ENCODE data around the gene CHRNB4.

Gene CHRNB4

GRCh38 chr15:78625606-78626280 lies 15.3 kb downstream of the CHRNB4 start:
- H3K27me3 Mint-ChIP-seq, result peaks cover 68% of the 10 kb centered on the region
- no peak overlapping the region for H3K4me3 Mint-ChIP-seq
- ATAC-seq (replicated peaks; ENCODE audit: extremely low read depth, poor library complexity, severe bottlenecking), result no peak
- H3K36me3 Mint-ChIP-seq (ENCODE audit: insufficient read depth), result no peaks in the 10 kb centered on the region
- H3K27ac Mint-ChIP-seq (ENCODE audit: low read depth), result no peak overlapping the region
- no peak for DNase-seq (ENCODE audit: low spot score in 2 of 2)
- H3K9me3 Mint-ChIP-seq, result no peaks in the 10 kb centered on the region
- no peaks in the 10 kb centered on the region for H3K4me1 Mint-ChIP-seq

GRCh38 chr15:78624651-78625590 lies 16.1 kb downstream of the CHRNB4 start:
- Mint-ChIP-seq H3K9me3 (no peaks in the 10 kb centered on the region), H3K4me1 (no peaks in the 10 kb centered on the region), H3K27me3 (peaks cover 69% of the 10 kb centered on the region), H3K36me3 (ENCODE audit: insufficient read depth) (no peaks in the 10 kb centered on the region), H3K4me3 (no peak overlapping the region), H3K27ac (ENCODE audit: low read depth) (no peak overlapping the region)
- DNase-seq (ENCODE audit: low spot score in 2 of 2), result no peak
- no peak for ATAC-seq (replicated peaks; ENCODE audit: extremely low read depth, poor library complexity, severe bottlenecking)

- H3K4me3 Mint-ChIP-seq, result no peak overlapping the region
- ATAC-seq (replicated peaks; ENCODE audit: extremely low read depth, poor library complexity, severe bottlenecking), result no peak
- H3K36me3 Mint-ChIP-seq (ENCODE audit: insufficient read depth), result no peaks in the 10 kb centered on the region
- no peak for DNase-seq (ENCODE audit: low spot score in 2 of 2)
- no peaks in the 10 kb centered on the region for H3K9me3 Mint-ChIP-seq
- peaks cover 76% of the 10 kb centered on the region for H3K27me3 Mint-ChIP-seq
- no peak overlapping the region for H3K27ac Mint-ChIP-seq (ENCODE audit: low read depth)
- no peaks in the 10 kb centered on the region for H3K4me1 Mint-ChIP-seq
Measured at GRCh38 chr15:78623786-78624497, 17.1 kb downstream of the CHRNB4 start.

- no peak for DNase-seq (ENCODE audit: low spot score in 2 of 2)
- no peaks in the 10 kb centered on the region for H3K36me3 Mint-ChIP-seq (ENCODE audit: insufficient read depth)
- no peak for ATAC-seq (replicated peaks; ENCODE audit: extremely low read depth, poor library complexity, severe bottlenecking)
- no peak overlapping the region for H3K27ac Mint-ChIP-seq (ENCODE audit: low read depth)
- no peaks in the 10 kb centered on the region for H3K9me3 Mint-ChIP-seq
- no peak overlapping the region for H3K4me3 Mint-ChIP-seq
- no peaks in the 10 kb centered on the region for H3K4me1 Mint-ChIP-seq
- peaks cover 72% of the 10 kb centered on the region for H3K27me3 Mint-ChIP-seq
Measured at GRCh38 chr15:78621810-78622402, 19.1 kb downstream of the CHRNB4 start.

- no peak for DNase-seq (ENCODE audit: low spot score in 2 of 2)
- no peak for ATAC-seq (replicated peaks; ENCODE audit: extremely low read depth, poor library complexity, severe bottlenecking)
Measured at GRCh38 chr15:78620527-78621421, 20.2 kb downstream of the CHRNB4 start, which contains the start of gene CHRNA3. Gene CHRNA3 (minus strand): TSS chr15:78620996. CDS start chr15:78620794, 202 bp downstream.

GRCh38 chr15:78620021-78620526 lies 20.9 kb downstream of the CHRNB4 start:
- Mint-ChIP-seq H3K36me3 (ENCODE audit: insufficient read depth) (no peaks in the 10 kb centered on the region), H3K4me1 (no peaks in the 10 kb centered on the region), H3K27me3 (peaks cover 61% of the 10 kb centered on the region), H3K27ac (ENCODE audit: low read depth) (no peak overlapping the region), H3K9me3 (no peaks in the 10 kb centered on the region), H3K4me3 (no peak overlapping the region)
- ATAC-seq (replicated peaks; ENCODE audit: extremely low read depth, poor library complexity, severe bottlenecking) (no peak), DNase-seq (ENCODE audit: low spot score in 2 of 2) (no peak)

More at GRCh38 chr15:78620527-78621421, 20.2 kb downstream of the CHRNB4 start, which contains the start of gene CHRNA3:
- H3K27me3 Mint-ChIP-seq, result peaks cover 61% of the 10 kb centered on the region
- H3K36me3 Mint-ChIP-seq (ENCODE audit: insufficient read depth), result no peaks in the 10 kb centered on the region
- H3K4me1 Mint-ChIP-seq, result no peaks in the 10 kb centered on the region
- H3K9me3 Mint-ChIP-seq, result no peaks in the 10 kb centered on the region
- H3K4me3 Mint-ChIP-seq, result no peak within 1 kb of the TSS
- H3K27ac Mint-ChIP-seq (ENCODE audit: low read depth), result no peak within 1 kb of the TSS

GRCh38 chr15:78619022-78619950 lies 21.7 kb downstream of the CHRNB4 start:
- H3K36me3 Mint-ChIP-seq (ENCODE audit: insufficient read depth), result no peaks in the 10 kb centered on the region
- no peaks in the 10 kb centered on the region for H3K4me1 Mint-ChIP-seq
- peaks cover 54% of the 10 kb centered on the region for H3K27me3 Mint-ChIP-seq
- DNase-seq (ENCODE audit: low spot score in 2 of 2) (no peak), ATAC-seq (replicated peaks; ENCODE audit: extremely low read depth, poor library complexity, severe bottlenecking) (no peak)
- H3K27ac Mint-ChIP-seq (ENCODE audit: low read depth), result no peak overlapping the region
- no peaks in the 10 kb centered on the region for H3K9me3 Mint-ChIP-seq
- no peak overlapping the region for H3K4me3 Mint-ChIP-seq

- Mint-ChIP-seq H3K36me3 (ENCODE audit: insufficient read depth) (no peaks in the 10 kb centered on the region), H3K9me3 (no peaks in the 10 kb centered on the region), H3K27me3 (peaks cover 46% of the 10 kb centered on the region), H3K4me3 (no peak overlapping the region), H3K27ac (ENCODE audit: low read depth) (no peak overlapping the region), H3K4me1 (no peaks in the 10 kb centered on the region)
- DNase-seq (ENCODE audit: low spot score in 2 of 2), result peak; percentile 60 to 75
- ATAC-seq (replicated peaks; ENCODE audit: extremely low read depth, poor library complexity, severe bottlenecking), result no peak
Measured at GRCh38 chr15:78618490-78618934, 22.5 kb downstream of the CHRNB4 start.

- Mint-ChIP-seq H3K4me1 (no peaks in the 10 kb centered on the region), H3K27me3 (peaks cover 42% of the 10 kb centered on the region), H3K9me3 (no peaks in the 10 kb centered on the region), H3K36me3 (ENCODE audit: insufficient read depth) (no peaks in the 10 kb centered on the region), H3K27ac (ENCODE audit: low read depth) (no peak overlapping the region), H3K4me3 (no peak overlapping the region)
- no peak for DNase-seq (ENCODE audit: low spot score in 2 of 2)
- ATAC-seq (replicated peaks; ENCODE audit: extremely low read depth, poor library complexity, severe bottlenecking), result no peak
Measured at GRCh38 chr15:78618064-78618463, 22.9 kb downstream of the CHRNB4 start.

GRCh38 chr15:78617516-78617915 lies 23.5 kb downstream of the CHRNB4 start:
- Mint-ChIP-seq H3K4me1 (no peaks in the 10 kb centered on the region), H3K4me3 (no peak overlapping the region), H3K9me3 (no peaks in the 10 kb centered on the region), H3K27ac (ENCODE audit: low read depth) (no peak overlapping the region), H3K36me3 (ENCODE audit: insufficient read depth) (no peaks in the 10 kb centered on the region), H3K27me3 (peaks cover 36% of the 10 kb centered on the region)
- DNase-seq (ENCODE audit: low spot score in 2 of 2), result no peak
- no peak for ATAC-seq (replicated peaks; ENCODE audit: extremely low read depth, poor library complexity, severe bottlenecking)

All from central memory CD8-positive, alpha-beta T cell (primary cell).